GM19351 (cell line): Measurements from ENCODE around the gene IL15RA.
"Not testable (repeated sequence)": the region's sequence is repeated elsewhere in the genome, so short reads cannot be mapped to it uniquely, and the experiment has no call there.

ENCODE experiments used
- ATAC-seq: cut with Tn5 transposase; IDR thresholded peaks from one replicate; pipeline ENCODE4 v1.9.1; 2021; ENCODE audit warnings: mild to moderate bottlenecking, moderate library complexity; ENCODE audit not compliant: unreplicated experiment

IL15RA gene

GRCh38 chr10:6006546-6006945, 29.2 kb upstream of the IL15RA start:
- no peak for ATAC-seq

GRCh38 chr10:6005856-6006395, 28.6 kb upstream of the IL15RA start:
- no peak for ATAC-seq

- ATAC-seq, result not testable (repeated sequence)
These were observed 27.9 kb upstream of the IL15RA start for GRCh38 chr10:6005161-6005804.

GRCh38 chr10:6002809-6003510, 25.6 kb upstream of the IL15RA start:
- ATAC-seq, result peak; percentile 59

- no peak for ATAC-seq
These were observed 22.3 kb upstream of the IL15RA start for GRCh38 chr10:5999440-6000165.

GRCh38 chr10:5996696-5997095, 19.4 kb upstream of the IL15RA start:
- ATAC-seq, result no peak

GRCh38 chr10:5992398-5992797, 15.1 kb upstream of the IL15RA start:
- ATAC-seq, result no peak

GRCh38 chr10:5991708-5992107, 14.4 kb upstream of the IL15RA start:
- ATAC-seq, result no peak

GRCh38 chr10:5989756-5990155, 12.4 kb upstream of the IL15RA start:
- ATAC-seq, result no peak

- ATAC-seq, result no peak
These were observed 11.1 kb upstream of the IL15RA start for GRCh38 chr10:5988336-5988920.

- no peak for ATAC-seq
These were observed 10.4 kb upstream of the IL15RA start for GRCh38 chr10:5987747-5988146.

- no peak for ATAC-seq
These were observed 7.7 kb upstream of the IL15RA start for GRCh38 chr10:5985029-5985428.

GRCh38 chr10:5983774-5984173, 6.4 kb upstream of the IL15RA start:
- ATAC-seq, result no peak

- ATAC-seq, result no peak
These were observed 4.2 kb upstream of the IL15RA start for GRCh38 chr10:5981529-5981928.

- no peak for ATAC-seq
These were observed 817 bp upstream of the IL15RA start for GRCh38 chr10:5978230-5978489.

GRCh38 chr10:5976512-5977470, 552 bp downstream of the IL15RA start:
- ATAC-seq, result peak; percentile 9

- peak; percentile 40 for ATAC-seq
These were observed 1.5 kb downstream of the IL15RA start for GRCh38 chr10:5975641-5976473.

GRCh38 chr10:5973069-5973468, 4.3 kb downstream of the IL15RA start:
- ATAC-seq, result no peak

- no peak for ATAC-seq
These were observed 5.5 kb downstream of the IL15RA start for GRCh38 chr10:5971886-5972285.
